Adrenal gland (tissue), 12 donors: ENCODE results near the gene SKIC2. TPM values are rescaled to one million over a fixed set of nuclear protein-coding genes. Genes with fewer than 3 reads are reported as not detected.
"Not testable (repeated sequence)": the region's sequence is repeated elsewhere in the genome, so short reads cannot be mapped to it uniquely, and the experiment has no call there.

Experiments used
- DNase-seq, 7 donors: peaks; one replicate each; pipeline ENCODE4 v3.0.0-alpha.2; 2019 to 2020
- H3K27ac ChIP-seq, 5 donors: fragments of 200-600 bp; sonication (generic) in 4 of 5; 1 replicate in 3 of 5; 2 replicates in 2 of 5; pipeline versions ENCODE4 v1.5.1 to v1.8.0; 2016 to 2020; ENCODE audit warnings: mild to moderate bottlenecking in 1 of 5
- H3K27me3 ChIP-seq: fragments of 200-600 bp; 2 replicates; pipeline ENCODE4 v1.8.0; 2021
- H3K36me3 ChIP-seq, 2 donors: fragments of 200-600 bp; replicated peaks in 1 of 2; 1 replicate in 1 of 2; 2 replicates in 1 of 2; pipeline versions ENCODE4 v1.5.1 to v1.8.0; 2018 to 2022
- H3K4me1 ChIP-seq, 2 donors: fragments of 200-600 bp; replicated peaks in 1 of 2; 1 replicate in 1 of 2; 2 replicates in 1 of 2; pipeline versions ENCODE4 v1.5.1 to v1.8.0; 2018 to 2021
- H3K4me3 ChIP-seq, 4 donors: fragments of 200-600 bp; sonication (generic) in 3 of 4; one replicate each; pipeline ENCODE4 v1.5.1; 2016 to 2018
- H3K9me3 ChIP-seq, 3 donors: fragments of 200-600 bp; sonication (generic) in 1 of 3; replicated peaks in 1 of 3; 1 replicate in 2 of 3; 2 replicates in 1 of 3; pipeline versions ENCODE4 v1.5.1 to v1.8.0; 2016 to 2021
- CTCF ChIP-seq, 6 experiments: fragments of 450-650 bp in 4 of 6; fragments of 200-600 bp in 2 of 6; sonication (generic) in 1 of 6; IDR thresholded peaks; 1 replicate in 5 of 6; 2 replicates in 1 of 6; pipeline versions ENCODE4 v1.5.1 to v1.8.0; 2016 to 2021; ENCODE audit warnings: antibody characterized with exemption in 6 of 6, mild to moderate bottlenecking in 2 of 6, moderate library complexity in 1 of 6
- POLR2A ChIP-seq, 2 donors: fragments of 450-650 bp; IDR thresholded peaks; one replicate each; pipeline ENCODE4 v1.6.1; 2017; ENCODE audit warnings: antibody characterized with exemption in 2 of 2, mild to moderate bottlenecking in 2 of 2, moderate library complexity in 1 of 2
- WGBS, 4 donors: extraction: QIAGEN DNeasy Blood & Tissue Kit in 2 of 4; methylation state at CpG; one replicate each; pipeline versions ENCODE4 v1.1.5 to v1.1.7; 2013 to 2017; 5-methylcytosine and 5-hydroxymethylcytosine counted together
- intact Hi-C, 2 donors: fragments of 100-400 bp; cut with DNase I; formaldehyde crosslinking; loops; one replicate each; pipeline versions ENCODE4 v1.14.1 to v1.15.0; 2022 to 2023
- polyA plus RNA-seq, 3 donors: library from polyadenylated mRNA; stranded (reverse); fragments of 200-250 nt in 2 of 3; fragments of 350-450 nt in 1 of 3; fragmentation: Illumina TruSeq in 1 of 3; extraction: RNeasy Lipid Tissue Mini Kit (QIAGEN cat#74804) in 1 of 3; gene quantifications; one replicate each; pipeline ENCODE4 v1.2.3, GENCODE V29; 2013 to 2014
- total RNA-seq, 9 donors: library from RNA; depleted of rRNA in 4 of 9; stranded (reverse); fragments of >200 nt in 4 of 9; fragments of 120-200 nt in 1 of 9; fragmentation: NEBNext Ultra II Directional in 1 of 9; extraction: Animal tissue kit (Norgen Biotek cat#: 25700) in 1 of 9; gene quantifications; one replicate each; pipeline versions ENCODE4 v1.1.0 to v1.2.4, GENCODE V29; 2013 to 2023
- donor health status: healthy with polysubstance abuse.
- donor health status: Bipolar disorder and iron deficiency.
- donor health status: DM: yes; HTN: yes; CAD: no.
- donor health status: DM: no; HTN: no; CAD: no.
- donor health status: DM: no; HTN: no; CAD: no.
- donor health status: DM: yes; HTN: yes; CAD: no.

Gene SKIC2
- total and polyA plus RNA-seq, 12 donors: 29.9 to 330 (median 90.7) TPM

- Histone ChIP-seq H3K27me3 (no peaks in the 10 kb centered on the region), H3K4me3 (no peak overlapping the region), H3K36me3 (no peaks in the 10 kb centered on the region), H3K4me1 (no peaks in the 10 kb centered on the region), H3K9me3 (no peaks in the 10 kb centered on the region), H3K27ac (no peak overlapping the region)
- WGBS, 4 donors: 72 to 92% (median 89%) methylated on average over 1 of the region's 1 CpG
- no peak for DNase-seq
- TF ChIP-seq POLR2A (IDR thresholded peaks at IDR 0.05): no peak
- no peak for TF ChIP-seq CTCF (IDR thresholded peaks at IDR 0.05)
- intact Hi-C loops: no loop called here
Observed at GRCh38 chr6:31930962-31931361, 28.0 kb upstream of the SKIC2 start.

- H3K4me1 ChIP-seq, H3K4me3 ChIP-seq, H3K36me3 ChIP-seq, intact Hi-C loops, DNase-seq, H3K27me3 ChIP-seq, H3K9me3 ChIP-seq, H3K27ac ChIP-seq: not testable (repeated sequence)
- 91 to 100% methylated on average over 2 to 32 of the region's 32 CpGs; no CpG with 5 or more reads in 2 of the 4 donors for WGBS, 4 donors
Observed at GRCh38 chr6:31932137-31932536, 26.8 kb upstream of the SKIC2 start.

GRCh38 chr6:31933537-31933936, 25.4 kb upstream of the SKIC2 start:
- DNase-seq: no peak
- no peaks in the 10 kb centered on the region for H3K9me3 ChIP-seq
- no peaks in the 10 kb centered on the region for H3K4me1 ChIP-seq
- no peaks in the 10 kb centered on the region for H3K27me3 ChIP-seq
- no peaks in the 10 kb centered on the region for H3K36me3 ChIP-seq
- no peak overlapping the region for H3K4me3 ChIP-seq
- intact Hi-C loops: no loop called here
- WGBS, 4 donors: 86 to 90% (median 87%) methylated on average over 6 to 19 of the region's 19 CpGs; no CpG with 5 or more reads in 1 of the 4 donors
- H3K27ac ChIP-seq: no peak overlapping the region
- TF ChIP-seq POLR2A (IDR thresholded peaks at IDR 0.05) (no peak), CTCF (IDR thresholded peaks at IDR 0.05) (no peak)

GRCh38 chr6:31935021-31935420, 24.0 kb upstream of the SKIC2 start:
- no peak overlapping the region for H3K4me3 ChIP-seq
- intact Hi-C loops: no loop called here
- DNase-seq: no peak
- 74 to 79% (median 78%) methylated on average over 3 of the region's 3 CpGs for WGBS, 4 donors
- TF ChIP-seq CTCF (IDR thresholded peaks at IDR 0.05) (no peak), POLR2A (IDR thresholded peaks at IDR 0.05) (no peak)
- no peaks in the 10 kb centered on the region for H3K9me3 ChIP-seq
- no peaks in the 10 kb centered on the region for H3K27me3 ChIP-seq
- no peaks in the 10 kb centered on the region for H3K36me3 ChIP-seq
- H3K27ac ChIP-seq: no peak overlapping the region
- no peaks in the 10 kb centered on the region for H3K4me1 ChIP-seq

- Histone ChIP-seq H3K36me3 (no peaks in the 10 kb centered on the region), H3K9me3 (no peaks in the 10 kb centered on the region), H3K4me3 (no peak overlapping the region), H3K27ac (no peak overlapping the region), H3K4me1 (no peaks in the 10 kb centered on the region), H3K27me3 (no peaks in the 10 kb centered on the region)
- TF ChIP-seq POLR2A (IDR thresholded peaks at IDR 0.05): no peak
- no peak for TF ChIP-seq CTCF (IDR thresholded peaks at IDR 0.05)
- DNase-seq: no peak
- intact Hi-C loops: no loop called here
- 80 to 85% (median 83%) methylated on average over 9 of the region's 9 CpGs for WGBS, 4 donors
Observed at GRCh38 chr6:31935823-31936222, 23.2 kb upstream of the SKIC2 start.
